Hematopoietic multipotent progenitor cell treated with erythropoietin and hydrocortisone succinate and interleukin-3 and kit ligand, for 15 days (in vitro differentiated cells): ENCODE results near the gene KAT2B.
A peak's percentile ranks its signal among the peaks of the same experiment; 100 is the strongest.

Experiments used
- DNase-seq: peaks from one replicate; pipeline ENCODE4 v3.0.0-alpha.2; 2015; ENCODE audit warnings: low spot score

Gene KAT2B

GRCh38 chr3:20143519-20143918 is 103.3 kb downstream of the KAT2B start:
- no peak for DNase-seq

DNA sequence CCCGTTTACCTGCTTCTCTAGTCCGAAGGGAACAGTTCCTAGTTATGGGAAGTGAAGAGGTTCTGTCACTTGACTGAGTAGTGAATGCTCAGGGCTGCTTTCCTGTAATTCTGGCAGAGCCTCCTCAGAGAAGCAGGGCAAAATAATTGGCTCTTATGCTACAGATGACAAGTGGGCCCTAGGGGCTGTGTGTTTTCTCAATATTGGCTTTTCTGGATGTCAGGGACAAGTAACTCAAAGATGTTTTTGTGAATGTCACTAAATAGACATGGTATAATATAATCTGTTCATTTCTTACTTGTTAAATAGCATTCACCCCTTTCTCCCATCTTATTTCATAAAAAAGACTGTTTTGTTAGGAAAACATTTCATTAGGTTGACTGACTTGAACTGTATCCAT is 105.6 kb downstream of the KAT2B start:
- no peak for DNase-seq

DNA sequence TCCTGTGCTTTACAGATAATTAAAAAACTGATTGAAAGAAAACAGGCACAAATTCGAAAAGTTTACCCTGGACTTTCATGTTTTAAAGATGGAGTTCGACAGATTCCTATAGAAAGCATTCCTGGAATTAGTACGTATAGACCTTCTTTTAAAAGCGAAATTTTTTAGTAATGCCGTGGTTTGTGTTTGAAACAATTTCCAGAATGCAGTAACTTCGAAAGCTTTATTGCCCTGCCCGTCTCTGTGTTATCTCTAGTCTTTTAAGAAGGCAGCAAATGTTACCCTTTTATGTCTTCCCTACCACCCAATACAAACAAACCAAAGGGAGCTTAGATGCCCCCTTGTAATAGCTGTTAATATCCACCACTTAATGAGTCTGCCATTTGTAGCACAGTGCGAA is 106.1 kb downstream of the KAT2B start:
- no peak for DNase-seq

DNA sequence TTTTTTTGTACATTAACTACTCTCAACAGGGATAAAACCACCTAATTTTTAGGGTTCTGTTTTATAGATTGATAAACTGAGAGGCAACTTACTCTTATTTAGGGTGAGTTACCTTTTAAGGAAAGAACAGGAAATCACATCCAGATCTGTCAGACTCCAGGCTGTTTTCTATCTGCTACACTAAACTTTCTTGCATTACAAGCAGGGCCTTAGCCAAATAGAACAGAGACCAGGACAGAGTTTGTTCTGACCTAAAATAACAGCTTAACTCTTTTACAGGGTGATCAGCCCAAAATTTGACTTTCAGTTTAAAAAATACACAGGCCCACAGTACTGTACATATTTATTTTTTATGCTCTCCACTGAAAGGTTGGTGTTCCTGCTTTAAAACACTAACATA is 107.1 kb downstream of the KAT2B start:
- no peak for DNase-seq

DNA sequence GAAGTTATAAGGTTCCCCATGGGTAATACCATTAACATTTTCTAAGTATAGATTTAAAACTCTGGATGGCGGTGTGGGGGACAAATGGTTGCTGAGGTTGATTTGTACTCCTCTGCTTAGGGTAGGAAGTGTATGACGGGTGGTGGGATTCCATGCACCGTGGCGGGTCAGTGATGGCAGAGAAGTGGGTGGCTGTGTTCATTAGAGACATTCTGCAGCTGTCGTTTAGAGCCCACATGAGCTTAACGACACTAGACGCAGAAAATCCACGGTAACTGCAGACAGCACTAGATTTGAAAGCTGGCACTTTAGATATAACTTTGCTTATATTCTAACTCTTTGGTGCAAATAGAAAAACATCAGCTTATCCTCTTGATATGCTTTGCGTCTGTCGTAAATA is 108.2 kb downstream of the KAT2B start:
- no peak for DNase-seq

- no peak for DNase-seq
Observed at GRCh38 chr3:20154078-20154477, 113.8 kb downstream of the KAT2B start.

GRCh38 chr3:20154928-20155327 is 114.7 kb downstream of the KAT2B start:
- DNase-seq, result no peak

GRCh38 chr3:20160230-20160629 is 120.0 kb downstream of the KAT2B start:
- no peak for DNase-seq

GRCh38 chr3:20161714-20162113 is 121.5 kb downstream of the KAT2B start:
- DNase-seq, result no peak

GRCh38 chr3:20173844-20174410 is 133.7 kb downstream of the KAT2B start:
- DNase-seq, result no peak

DNA sequence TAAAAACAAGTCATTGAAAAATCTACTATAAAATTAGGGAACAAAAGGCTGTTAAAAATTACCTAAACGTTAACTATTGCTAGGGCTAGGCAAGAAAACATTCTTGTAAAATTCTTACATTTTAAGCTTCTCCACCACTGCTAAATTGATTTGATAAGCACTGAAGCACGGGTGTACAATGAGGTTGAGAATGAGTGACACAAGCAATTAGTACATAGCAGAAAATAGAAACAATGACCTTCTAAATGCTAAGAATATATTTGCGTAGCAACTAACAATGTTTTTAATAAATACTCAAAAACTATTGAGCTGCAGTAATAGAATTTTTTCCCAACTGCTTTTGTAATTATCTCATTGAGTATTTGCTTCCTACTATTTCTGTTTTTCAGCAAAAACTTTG is 141.0 kb downstream of the KAT2B start:
- DNase-seq, result no peak

DNA sequence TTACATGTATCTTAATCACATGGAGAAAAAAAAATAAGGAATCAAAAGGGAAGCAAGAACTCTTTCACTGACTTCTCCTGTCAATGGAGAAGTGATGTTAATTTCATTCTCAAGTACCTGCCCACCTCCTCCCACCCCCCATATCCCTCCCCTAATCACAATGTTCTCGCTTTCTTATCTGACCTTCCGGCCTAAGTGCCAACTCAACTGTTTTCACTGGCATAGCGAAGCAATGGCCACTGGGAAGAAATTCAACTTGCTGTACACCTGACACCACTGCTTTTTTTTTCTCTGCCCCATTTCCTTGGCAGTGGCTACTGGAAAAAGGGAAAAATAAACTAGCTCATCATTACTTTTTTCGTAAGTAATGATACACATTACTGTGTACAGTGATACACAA is 142.0 kb downstream of the KAT2B start:
- no peak for DNase-seq

DNA sequence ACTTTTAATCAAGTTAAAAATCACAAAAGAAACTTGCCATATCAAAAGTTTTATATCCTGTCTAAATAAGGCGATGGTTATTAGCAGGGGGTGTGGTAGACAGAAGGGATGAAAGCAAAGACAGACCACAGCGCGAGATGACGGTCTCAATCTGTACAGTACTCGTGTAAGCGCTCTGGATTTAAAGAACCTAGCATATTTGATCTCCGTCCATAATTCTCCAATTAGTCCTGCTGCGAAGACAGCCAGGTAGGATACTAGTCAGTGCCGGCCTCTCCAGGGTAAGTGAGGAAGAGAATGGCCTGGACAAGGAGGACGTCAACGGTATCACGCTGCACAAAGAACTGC is 145.1 kb downstream of the KAT2B start:
- DNase-seq, result peak; percentile 29

DNA sequence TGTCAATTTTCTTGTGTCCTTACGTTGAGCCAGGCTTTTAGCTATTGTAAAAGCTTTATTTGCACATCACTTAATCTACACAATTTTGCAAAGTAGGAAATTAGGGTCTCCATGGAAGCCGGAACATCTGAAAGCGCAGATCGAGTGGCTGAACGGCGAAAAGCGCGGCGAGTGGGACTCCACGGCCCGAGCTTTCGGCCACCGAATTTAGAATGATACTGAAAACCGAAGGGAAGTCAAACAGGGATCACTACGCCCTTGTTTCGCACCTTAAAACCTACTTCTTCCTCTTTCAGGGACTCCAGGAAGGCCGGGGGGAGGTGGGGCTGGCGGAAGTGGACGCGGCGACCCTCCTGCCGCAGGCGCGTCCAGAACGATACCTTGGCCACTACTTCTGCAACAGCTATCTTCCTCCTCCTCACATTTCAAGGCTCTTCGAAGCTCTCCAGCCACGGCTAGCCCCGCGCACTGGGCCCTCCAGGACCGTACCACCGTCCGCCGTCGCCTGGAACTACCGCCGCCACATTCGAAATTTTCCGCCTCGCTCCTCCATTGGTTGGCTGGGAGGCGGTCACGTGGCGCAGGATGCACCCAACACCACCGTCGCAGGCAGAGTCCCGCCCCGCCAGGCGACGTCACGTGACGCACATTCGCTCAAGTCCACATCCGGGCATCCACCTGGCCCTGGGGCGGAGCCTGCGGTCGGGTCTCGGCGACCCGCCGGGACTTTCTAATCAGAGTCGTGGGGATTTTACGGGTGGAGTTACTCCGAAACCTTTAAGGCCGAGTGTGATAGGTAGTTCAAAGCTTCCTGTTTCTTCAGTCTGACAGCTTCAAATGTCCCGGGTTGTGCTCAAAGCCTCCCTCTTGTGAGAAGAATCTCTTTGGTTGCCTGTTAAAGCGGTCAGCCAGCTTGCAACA is 145.7 kb downstream of the KAT2B start, which contains the start of gene SGO1:
Gene SGO1 (minus strand): TSS at position 528 of the 921 bp plus-strand sequence. CDS start 2,179 bp downstream, outside the sequence.
- peak; percentile 98 for DNase-seq

DNA sequence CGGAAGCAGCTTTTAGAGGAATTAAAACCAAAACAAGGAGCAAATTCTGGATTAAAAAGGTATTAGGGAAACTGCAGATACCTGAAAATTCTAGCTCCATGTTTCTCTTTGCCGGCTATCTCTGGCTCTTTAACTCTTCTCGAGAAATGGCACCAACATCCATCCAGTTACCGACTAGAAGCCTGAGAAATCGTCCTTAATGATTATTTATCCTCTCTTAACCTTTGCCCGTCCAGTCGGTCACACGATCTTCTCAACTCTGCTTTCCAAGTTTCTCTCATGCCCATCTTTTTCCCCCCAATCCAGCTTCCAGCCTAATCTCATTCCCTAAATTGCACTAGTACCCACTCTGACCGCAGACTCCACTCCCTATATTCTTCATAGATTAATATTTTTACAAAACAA is 146.4 kb downstream of the KAT2B start:
- no peak for DNase-seq

- DNase-seq, result no peak
Observed at GRCh38 chr3:20190991-20191390, 150.7 kb downstream of the KAT2B start.

GRCh38 chr3:20194793-20195460 is 154.7 kb downstream of the KAT2B start:
- no peak for DNase-seq

DNA sequence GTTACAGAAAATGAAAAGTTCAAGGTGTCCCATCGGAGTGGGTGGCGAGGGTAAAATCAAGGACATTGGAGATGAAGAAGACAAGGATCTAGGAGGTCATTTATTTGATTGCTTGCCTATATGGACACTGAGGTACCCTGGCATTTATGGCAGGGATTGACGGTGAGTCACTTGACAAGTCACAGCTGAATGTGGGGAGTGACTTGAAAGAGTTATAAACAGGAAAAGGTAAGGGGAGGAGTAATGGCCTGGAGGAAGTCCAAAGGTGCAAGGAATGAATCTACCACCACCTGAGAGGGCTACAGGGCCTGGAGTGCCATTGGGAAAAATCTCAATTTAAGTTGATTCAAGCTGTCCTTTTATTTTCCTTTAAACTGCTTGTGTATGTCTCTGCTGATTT is 157.5 kb downstream of the KAT2B start:
- DNase-seq, result no peak

DNA sequence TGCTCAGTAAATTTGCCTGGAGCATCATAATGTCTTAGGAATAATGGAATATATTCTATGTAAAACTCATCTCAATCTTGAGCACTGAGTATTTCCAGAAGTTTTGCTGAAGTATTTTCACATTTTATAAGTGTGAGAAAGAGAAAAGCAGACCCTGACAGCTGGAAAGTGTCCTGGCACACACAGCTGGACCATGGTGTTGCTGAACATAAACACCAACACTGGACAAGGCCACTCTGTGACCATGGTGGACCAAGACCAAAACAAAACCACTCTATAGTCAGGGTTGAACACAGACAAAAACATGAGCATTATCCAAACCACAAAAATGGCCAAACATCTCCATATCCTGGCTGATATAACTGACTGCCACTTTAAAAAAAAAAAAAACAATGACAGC is 160.9 kb downstream of the KAT2B start:
- no peak for DNase-seq
